HepG2 (cell line): ENCODE measurements around the gene ITCH. TPM values are rescaled to one million over a fixed set of nuclear protein-coding genes. Genes with fewer than 3 reads are reported as not detected.

Experiments used
- ATRX ChIP-seq: sonication (generic); formaldehyde crosslinking; IDR thresholded peaks from 2 replicates; pipeline ENCODE4 v1.4.0; 2020; ENCODE audit warnings: missing genetic modification reagents, borderline replicate concordance
- CC2D1A ChIP-seq: sonication (generic); formaldehyde crosslinking; IDR thresholded peaks from 2 replicates; pipeline ENCODE4 v1.8.1; 2023; ENCODE audit warnings: mild to moderate bottlenecking, missing genetic modification reagents
- EED ChIP-seq: sonication (generic); formaldehyde crosslinking; IDR thresholded peaks from 2 replicates; pipeline ENCODE4 v1.5.0; 2020; ENCODE audit warnings: mild to moderate bottlenecking, missing genetic modification reagents
- ETV5 ChIP-seq: IDR thresholded peaks from 2 replicates; pipeline ENCODE4 v1.6.1; 2018; ENCODE audit warnings: missing biosample characterization, missing genetic modification reagents, inconsistent platforms, borderline replicate concordance
- HES4 ChIP-seq: sonication (generic); formaldehyde crosslinking; IDR thresholded peaks from 2 replicates; pipeline ENCODE4 v1.9.0; 2021; ENCODE audit warnings: mild to moderate bottlenecking, missing genetic modification reagents, borderline replicate concordance
- HNRNPL ChIP-seq: fragments of 200-400 bp; formaldehyde crosslinking; IDR thresholded peaks from 2 replicates; pipeline ENCODE4 v1.6.1; 2017; ENCODE audit warnings: mild to moderate bottlenecking, low read depth, low read length
- IRX3 ChIP-seq: sonication (generic); formaldehyde crosslinking; IDR thresholded peaks from 2 replicates; pipeline ENCODE4 v1.8.1; 2023; ENCODE audit warnings: mild to moderate bottlenecking, low read depth, missing genetic modification reagents, borderline replicate concordance
- MIXL1 ChIP-seq: IDR thresholded peaks from 2 replicates; pipeline ENCODE4 v1.6.1; 2016
- NCOA5 ChIP-seq: sonication (generic); formaldehyde crosslinking; IDR thresholded peaks from 2 replicates; pipeline ENCODE4 v1.4.0; 2020; ENCODE audit warnings: missing genetic modification reagents
- NFE2L2 ChIP-seq: fragments of 150-350 bp; IDR thresholded peaks from 2 replicates; pipeline ENCODE4 v1.6.1; 2014; ENCODE audit warnings: low read length
- NFRKB ChIP-seq: fragments of 450-650 bp; IDR thresholded peaks from 2 replicates; pipeline ENCODE4 v1.6.1; 2017
- NR2F6 ChIP-seq, 2 experiments: IDR thresholded peaks; 2 replicates each; pipeline ENCODE4 v1.6.1; 2016; ENCODE audit warnings: antibody characterized with exemption in 1 of 2, mild to moderate bottlenecking in 1 of 2
- SATB2 ChIP-seq: sonication (generic); formaldehyde crosslinking; IDR thresholded peaks from 2 replicates; pipeline ENCODE4 v1.5.0; 2020; ENCODE audit warnings: missing genetic modification reagents
- SKI ChIP-seq: fragments of 450-650 bp; IDR thresholded peaks from one replicate; pipeline ENCODE4 v1.6.1; 2018; ENCODE audit warnings: mild to moderate bottlenecking; ENCODE audit not compliant: partially characterized antibody
- SOX6 ChIP-seq, 2 experiments: fragments of 450-650 bp in 1 of 2; sonication (generic) in 1 of 2; formaldehyde crosslinking in 1 of 2; IDR thresholded peaks; 2 replicates each; pipeline versions ENCODE4 v1.4.0 to v1.6.1; 2017 to 2020; ENCODE audit warnings: antibody characterized with exemption in 1 of 2, mild to moderate bottlenecking in 1 of 2, missing genetic modification reagents in 1 of 2
- SRSF1 ChIP-seq: fragments of 200-400 bp; formaldehyde crosslinking; optimal IDR thresholded peaks from 2 replicates; pipeline ENCODE3; 2017; ENCODE audit warnings: mild to moderate bottlenecking, low read depth, low read length, moderate library complexity
- TBX2 ChIP-seq: sonication (generic); formaldehyde crosslinking; IDR thresholded peaks from 2 replicates; pipeline ENCODE4 v1.5.0; 2020; ENCODE audit warnings: missing genetic modification reagents, mild to moderate bottlenecking, borderline replicate concordance
- XBP1 ChIP-seq: sonication (generic); formaldehyde crosslinking; IDR thresholded peaks from 2 replicates; pipeline ENCODE4 v1.5.0; 2020; ENCODE audit warnings: missing genetic modification reagents
- ZBTB3 ChIP-seq: sonication (generic); formaldehyde crosslinking; IDR thresholded peaks from 2 replicates; pipeline ENCODE4 v1.4.0; 2020; ENCODE audit warnings: low read depth, mild to moderate bottlenecking, moderate library complexity, missing genetic modification reagents, borderline replicate concordance
- ZNF225 ChIP-seq: sonication (generic); formaldehyde crosslinking; IDR thresholded peaks from 2 replicates; pipeline ENCODE4 v1.4.0; 2020; ENCODE audit warnings: mild to moderate bottlenecking, missing genetic modification reagents
- ZNF260 ChIP-seq: sonication (generic); formaldehyde crosslinking; IDR thresholded peaks from 2 replicates; pipeline ENCODE4 v1.4.0; 2020; ENCODE audit warnings: missing genetic modification reagents, low read depth, mild to moderate bottlenecking, borderline replicate concordance
- ZNF383 ChIP-seq: sonication (generic); formaldehyde crosslinking; IDR thresholded peaks from 2 replicates; pipeline ENCODE4 v1.4.0; 2020; ENCODE audit warnings: missing genetic modification reagents, mild to moderate bottlenecking, borderline replicate concordance
- ZNF432 ChIP-seq: sonication (generic); formaldehyde crosslinking; IDR thresholded peaks from 2 replicates; pipeline ENCODE4 v1.5.0; 2020; ENCODE audit warnings: missing genetic modification reagents, mild to moderate bottlenecking, borderline replicate concordance
- ZNF543 ChIP-seq: sonication (generic); formaldehyde crosslinking; IDR thresholded peaks from 2 replicates; pipeline ENCODE4 v1.4.0; 2020; ENCODE audit warnings: mild to moderate bottlenecking, missing genetic modification reagents
- ZNF550 ChIP-seq: sonication (generic); formaldehyde crosslinking; IDR thresholded peaks from 2 replicates; pipeline ENCODE4 v1.4.0; 2020; ENCODE audit warnings: mild to moderate bottlenecking, missing genetic modification reagents, borderline replicate concordance
- ZNF629 ChIP-seq: sonication (generic); formaldehyde crosslinking; conservative IDR thresholded peaks from 2 replicates; pipeline ENCODE4 v1.5.0; 2020; ENCODE audit warnings: missing genetic modification reagents
- ZNF660 ChIP-seq: sonication (generic); formaldehyde crosslinking; IDR thresholded peaks from 2 replicates; pipeline ENCODE4 v1.5.1; 2020; ENCODE audit warnings: mild to moderate bottlenecking, low read depth, missing genetic modification reagents, borderline replicate concordance
- ZNF704 ChIP-seq: sonication (generic); formaldehyde crosslinking; IDR thresholded peaks from 2 replicates; pipeline ENCODE4 v1.8.1; 2023; ENCODE audit warnings: mild to moderate bottlenecking, inconsistent platforms, moderate library complexity, missing genetic modification reagents, borderline replicate concordance
- ZNF792 ChIP-seq: IDR thresholded peaks from 2 replicates; pipeline ENCODE4 v1.6.1; 2016
- ZNF850 ChIP-seq: sonication (generic); formaldehyde crosslinking; conservative IDR thresholded peaks from 2 replicates; pipeline ENCODE4 v1.9.0; 2021; ENCODE audit warnings: mild to moderate bottlenecking, missing genetic modification reagents
- polyA plus RNA-seq, 8 experiments: library from polyadenylated mRNA; depleted of rRNA in 3 of 8; stranded (reverse) in 7 of 8; unstranded in 1 of 8; fragments of >200 nt; fragmentation: Illumina TruSeq in 4 of 8; extraction: Trizol in 4 of 8; gene quantifications; 2 replicates each; pipeline versions ENCODE4 v1.2.1 to v1.2.3, GENCODE V29; 2011 to 2016; ENCODE audit warnings: low read depth in 4 of 8, missing spikeins in 1 of 8, mixed read lengths in 1 of 8; ENCODE audit not compliant: insufficient read depth in 1 of 8
- total RNA-seq, 5 experiments: library from RNA; depleted of rRNA; stranded (reverse); fragments of >200 nt; fragmentation: Illumina TruSeq; extraction: Trizol; gene quantifications; 2 replicates each; pipeline ENCODE4 v1.2.3, GENCODE V29; 2016; ENCODE audit warnings: low read depth in 1 of 5

ITCH gene
- total and polyA plus RNA-seq, 2 of the 13 experiments (the other 11 are each of a cell fraction or from before 2014, with no cell fraction given), result 20.5 to 112 TPM

GRCh38 chr20:34363062-34363464 is at the start of gene ITCH (continued):
- TF ChIP-seq ZNF260 (no peak), SKI (peak; percentile 83), ZBTB3 (CRISPR knock-in tag) (no peak), ZNF792 (CRISPR knock-in tag) (peak; percentile 72; the same call in 1 of the 2 replicates), NFE2L2 (no peak), ZNF225 (CRISPR knock-in tag) (0 out of 2 replicates have a peak, but pooled peaks have one; percentile 54), SATB2 (CRISPR knock-in tag) (peak; percentile 63; the same call in 1 of the 2 replicates), ZNF850 (CRISPR knock-in tag) (no peak), SRSF1 (peak; percentile 94), NR2F6 (IDR thresholded peaks at IDR 0.05) (no peak), NR2F6 (CRISPR knock-in tag; IDR thresholded peaks at IDR 0.05) (no peak; the same call in 1 of the 2 replicates), IRX3 (CRISPR knock-in tag) (no peak; the same call in 1 of the 2 replicates), ZNF383 (CRISPR knock-in tag) (no peak), ZNF660 (CRISPR knock-in tag) (no peak), ZNF704 (CRISPR knock-in tag) (peak; percentile 63; the same call in 1 of the 2 replicates), ZNF543 (CRISPR knock-in tag) (no peak), CC2D1A (CRISPR knock-in tag) (no peak), HNRNPL (0 out of 2 replicates have a peak, but pooled peaks have one; percentile 67), EED (CRISPR knock-in tag) (no peak; the same call in 1 of the 2 replicates), HES4 (no peak), ZNF432 (CRISPR knock-in tag) (no peak), ATRX (CRISPR knock-in tag) (no peak), ZNF550 (no peak), MIXL1 (CRISPR knock-in tag) (peak; percentile 57; the same call in 1 of the 2 replicates), SOX6 (IDR thresholded peaks at IDR 0.05) (no peak), SOX6 (CRISPR knock-in tag; IDR thresholded peaks at IDR 0.05) (peak; percentile 78), ETV5 (CRISPR knock-in tag) (peak; percentile 72; the same call in 1 of the 2 replicates), NCOA5 (no peak), NFRKB (no peak), XBP1 (CRISPR knock-in tag) (no peak), ZNF629 (no peak), TBX2 (CRISPR knock-in tag) (0 out of 2 replicates have a peak, but pooled peaks have one; percentile 13)
